GM21447 (cell line): ENCODE results near the gene PEAK3.
"Not testable (repeated sequence)": the region's sequence is repeated elsewhere in the genome, so short reads cannot be mapped to it uniquely, and the experiment has no call there.

Experiments
- ATAC-seq: cut with Tn5 transposase; IDR thresholded peaks from one replicate; pipeline ENCODE4 v1.9.1; 2021; ENCODE audit not compliant: unreplicated experiment

PEAK3 gene

DNA sequence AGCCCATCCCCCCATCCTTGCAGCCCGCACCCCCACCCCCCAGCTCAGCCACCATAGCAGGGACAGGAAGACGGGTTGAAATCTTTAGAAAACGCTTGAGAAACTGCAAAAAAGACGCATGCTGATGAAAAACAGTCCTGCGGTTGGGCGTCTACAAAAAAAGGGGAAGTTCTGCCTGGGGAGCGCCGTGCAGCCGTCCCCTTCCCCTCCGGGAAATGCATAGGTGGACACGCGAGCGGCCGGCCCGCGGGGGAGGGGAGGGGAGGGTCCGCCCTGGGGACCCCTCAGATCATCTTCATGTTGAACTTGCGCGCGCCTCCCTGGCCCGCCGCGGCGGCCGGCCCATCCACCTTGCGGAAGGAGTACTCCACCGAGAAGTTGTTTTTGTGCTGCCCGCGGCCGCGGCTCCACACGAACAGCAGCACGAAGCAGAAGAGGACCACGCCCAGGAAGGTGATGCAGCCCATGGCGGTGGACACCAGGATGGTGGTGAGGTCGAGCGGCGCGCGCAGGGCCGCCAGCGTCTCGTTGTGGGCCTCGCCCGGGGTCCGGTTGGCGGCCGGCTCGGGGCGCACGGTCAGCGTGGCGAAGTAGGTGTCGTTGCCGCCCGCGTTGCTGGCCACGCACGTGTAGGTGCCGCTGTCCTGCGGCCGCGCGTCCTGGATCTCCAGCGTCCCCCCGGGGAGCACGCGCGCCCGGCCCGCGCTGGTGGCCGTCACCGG is 7.9 kb upstream of the PEAK3 start:
- no peak for ATAC-seq

DNA sequence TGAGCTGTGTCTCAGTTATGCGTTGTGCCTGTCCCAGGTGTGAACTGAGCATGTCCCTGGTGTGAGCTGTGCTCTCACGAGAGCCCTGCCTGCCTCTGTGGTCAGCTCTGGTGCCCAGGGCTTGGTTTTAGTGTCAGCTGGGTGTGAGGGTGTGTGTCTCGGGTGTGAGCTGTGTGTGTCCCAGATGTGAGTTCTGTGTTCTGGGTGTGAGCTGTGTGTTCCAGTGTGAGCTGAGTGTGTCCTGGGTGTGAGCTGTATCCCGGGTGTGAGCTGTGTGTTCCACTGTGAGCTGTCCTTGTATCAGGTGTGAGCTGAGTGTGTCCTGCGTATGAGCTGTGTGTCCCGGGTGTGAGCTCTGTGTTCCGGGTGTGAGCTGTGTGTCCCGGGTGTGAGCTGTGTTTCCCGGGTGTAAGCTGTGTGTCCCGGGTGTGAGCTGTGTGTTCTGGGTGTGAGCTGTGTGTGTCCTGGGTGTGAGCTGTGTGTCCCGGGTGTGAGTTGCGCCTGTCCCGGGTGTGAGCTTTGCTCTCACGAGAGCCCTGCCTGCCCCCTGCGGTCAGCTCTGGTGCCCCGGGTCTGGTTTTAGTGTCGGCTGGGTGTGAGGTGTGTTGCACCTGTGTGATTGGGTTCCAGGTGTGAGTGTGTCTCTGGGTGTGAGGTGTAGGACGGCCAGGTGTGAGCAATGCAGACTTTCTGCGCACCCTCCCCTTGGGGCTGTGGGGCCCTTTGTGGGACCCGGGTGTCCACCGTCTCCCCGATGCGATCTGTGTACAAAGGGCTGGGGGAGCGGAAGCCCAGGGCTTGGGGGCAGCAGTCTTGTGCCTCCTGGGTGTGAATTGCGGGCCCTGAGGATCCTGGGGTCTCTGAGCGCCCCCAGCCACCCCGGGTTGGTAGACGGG is 7.1 kb upstream of the PEAK3 start:
- no peak for ATAC-seq

DNA sequence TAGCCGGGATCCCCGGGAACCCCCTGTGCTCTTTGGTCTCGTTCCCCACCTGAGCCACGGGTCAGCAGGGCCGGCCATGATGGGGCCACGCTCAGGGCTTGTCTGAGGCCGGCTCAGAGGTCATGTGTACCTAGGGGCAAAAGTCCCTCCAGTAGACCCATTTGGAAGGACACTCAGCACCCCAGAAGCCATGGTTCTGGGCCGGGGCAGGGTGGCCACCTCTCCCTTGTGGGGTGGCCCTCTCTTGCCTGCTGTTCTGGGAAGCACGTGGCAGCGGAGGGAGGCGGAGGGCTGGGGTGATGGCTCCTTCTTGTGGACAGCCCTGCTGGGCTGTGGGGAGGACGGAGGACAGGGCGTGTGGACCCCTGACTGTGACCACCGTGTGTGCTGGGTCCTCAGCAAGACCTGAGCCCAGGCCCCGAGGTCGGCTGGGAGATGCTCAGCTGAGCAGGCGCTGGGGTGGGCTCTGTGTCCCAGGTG is 6.4 kb upstream of the PEAK3 start:
- ATAC-seq = no peak

DNA sequence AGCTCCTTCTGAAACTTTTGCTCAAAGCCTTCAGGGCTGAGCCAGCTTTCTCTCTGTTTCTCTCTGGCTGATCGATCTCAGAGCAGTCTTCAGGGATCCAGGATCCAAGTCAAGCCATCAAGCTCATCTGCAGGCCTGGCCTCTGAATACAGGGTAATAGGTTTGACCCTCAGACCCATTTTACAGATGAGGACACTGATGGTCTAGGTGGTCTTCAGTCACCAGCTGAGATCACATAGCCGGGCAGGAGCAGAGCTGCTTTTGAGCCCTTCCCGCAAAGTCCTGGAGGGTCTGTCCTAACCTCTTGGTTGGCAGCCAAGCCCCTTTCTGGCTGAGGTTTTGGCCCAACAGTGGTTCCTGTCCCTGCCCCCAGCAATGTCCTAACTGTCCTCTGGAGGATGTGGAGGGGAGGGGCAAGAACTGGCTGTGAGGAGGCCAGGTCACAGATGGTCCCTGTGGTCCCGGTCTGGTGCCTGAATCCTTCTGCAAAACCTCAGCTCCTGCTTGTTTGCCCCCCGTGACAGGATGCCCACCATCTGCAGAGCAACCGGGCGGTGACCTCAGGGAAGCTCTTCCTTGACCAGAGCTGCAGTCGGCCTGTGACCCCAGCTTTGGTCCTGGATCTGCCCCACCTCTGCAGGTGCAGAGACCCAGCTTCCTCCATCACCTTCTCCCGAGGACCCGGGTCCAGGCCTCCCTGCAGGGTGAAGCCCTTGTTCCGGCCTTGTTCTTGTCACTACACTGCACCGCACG is 5.8 kb upstream of the PEAK3 start:
- no peak for ATAC-seq

DNA sequence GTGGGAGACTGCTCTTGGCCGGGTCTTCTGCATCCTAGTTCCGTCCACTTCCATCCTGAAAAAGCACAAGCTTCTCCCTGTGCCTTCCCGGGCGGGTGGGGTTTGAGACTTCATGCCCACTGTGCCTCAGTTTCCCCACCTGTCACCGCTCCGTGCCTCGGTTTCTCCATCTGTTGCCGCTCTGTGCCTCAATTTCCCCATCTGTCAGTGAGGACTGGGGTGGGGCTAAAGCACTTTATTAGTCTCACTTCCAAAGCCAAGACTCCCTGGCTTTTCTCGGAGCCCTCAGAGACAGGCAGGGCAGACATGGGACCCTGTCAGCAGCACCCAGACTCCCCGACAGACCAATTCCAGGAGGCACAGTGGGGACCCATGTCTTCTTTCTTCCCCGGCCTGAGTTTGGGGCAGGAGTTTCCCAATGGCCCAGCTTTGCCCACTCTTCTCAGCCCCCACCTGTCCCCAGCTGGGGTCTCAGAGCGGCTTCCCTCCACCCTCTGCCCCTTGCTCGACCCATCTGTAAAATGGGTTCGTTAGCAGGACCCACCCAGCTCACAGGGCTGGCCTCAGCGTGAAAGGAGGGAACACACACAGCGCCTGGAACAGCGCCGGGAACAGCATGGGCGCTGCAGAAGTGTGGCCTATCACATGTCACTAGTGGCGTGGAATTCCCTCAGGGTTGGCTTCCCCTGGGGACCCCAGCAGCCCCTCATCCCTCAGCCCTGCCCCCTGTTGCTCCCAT is 4.6 kb upstream of the PEAK3 start:
- ATAC-seq = no peak

DNA sequence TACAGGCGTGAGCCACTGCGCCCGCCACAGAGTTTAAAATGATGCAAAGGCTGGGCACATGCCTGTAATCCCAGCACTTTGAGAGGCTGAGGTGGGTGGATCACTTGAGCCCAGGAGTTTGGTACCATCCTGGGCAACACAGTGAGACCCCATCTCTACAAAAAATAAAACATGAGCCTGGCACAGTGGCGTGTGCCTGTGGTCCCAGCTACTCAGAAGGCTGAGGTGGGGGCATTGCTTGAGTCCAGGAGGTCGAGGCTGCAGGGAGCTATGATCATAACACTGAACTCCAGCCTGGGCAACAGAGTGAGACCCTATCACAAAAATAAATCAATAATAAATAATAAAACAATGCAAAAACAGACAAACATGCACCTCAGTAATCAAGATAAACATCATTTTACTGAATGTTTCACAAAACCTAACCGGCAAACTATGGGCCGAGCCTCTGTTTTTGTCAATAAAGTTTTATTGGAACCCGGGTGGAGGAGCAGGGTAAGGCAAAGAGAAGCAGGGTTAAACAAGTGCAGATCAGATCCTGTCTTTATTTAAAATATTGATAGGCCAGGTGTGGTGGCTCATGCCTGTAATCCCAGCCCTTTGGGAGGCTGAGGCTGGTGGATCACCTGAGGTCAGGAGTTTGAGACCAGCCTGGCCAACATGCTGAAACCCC is 2.0 kb upstream of the PEAK3 start:
- no peak for ATAC-seq

DNA sequence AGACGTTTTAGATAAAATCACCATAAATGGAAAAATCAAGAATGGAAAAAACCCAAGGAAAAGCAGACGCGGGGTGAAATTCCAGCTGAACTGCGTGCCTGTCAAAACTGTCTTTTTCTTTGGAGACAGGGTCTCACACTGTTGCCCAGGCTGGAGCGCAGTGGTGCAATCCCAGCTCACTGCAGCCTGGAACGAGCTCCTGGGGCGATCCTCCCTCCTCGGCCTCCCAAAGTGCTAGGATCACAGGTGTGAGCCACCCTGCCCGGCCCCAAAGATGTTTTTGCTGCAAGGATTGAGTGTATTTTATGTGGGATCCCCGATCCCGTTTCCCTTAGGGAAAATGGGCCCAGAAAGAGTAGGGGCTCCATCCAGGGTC is 875 bp upstream of the PEAK3 start:
- no peak for ATAC-seq

DNA sequence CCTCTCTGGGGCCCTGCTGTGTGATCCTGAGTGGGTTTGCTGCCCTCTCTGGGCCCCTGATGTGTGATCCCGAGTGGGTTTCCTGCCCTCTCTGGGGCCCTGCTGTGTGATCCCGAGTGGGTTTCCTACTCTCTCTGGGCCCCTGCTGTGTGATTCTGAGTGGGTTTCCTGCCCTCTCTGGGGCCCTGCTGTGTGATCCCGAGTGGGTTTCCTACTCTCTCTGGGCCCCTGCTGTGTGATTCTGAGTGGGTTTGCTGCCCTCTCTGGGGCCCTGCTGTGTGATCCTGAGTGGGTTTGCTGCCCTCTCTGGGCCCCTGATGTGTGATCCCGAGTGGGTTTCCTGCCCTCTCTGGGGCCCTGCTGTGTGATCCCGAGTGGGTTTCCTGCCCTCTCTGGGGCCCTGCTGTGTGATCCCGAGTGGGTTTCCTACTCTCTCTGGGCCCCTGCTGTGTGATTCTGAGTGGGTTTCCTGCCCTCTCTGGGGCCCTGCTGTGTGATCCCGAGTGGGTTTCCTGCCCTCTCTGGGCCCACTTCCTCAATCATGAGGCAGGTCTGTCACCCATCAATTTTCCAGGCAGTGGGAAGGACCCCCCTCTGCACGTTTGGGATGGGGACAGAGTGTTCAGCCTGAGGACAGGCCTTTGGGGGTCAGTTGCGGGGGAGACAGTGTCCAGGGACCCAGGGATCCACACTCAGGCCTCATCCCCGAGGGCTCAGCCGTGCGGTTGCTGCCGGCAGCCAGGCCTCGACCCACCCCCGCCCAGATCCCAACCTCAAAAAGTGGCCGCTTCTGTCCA is 512 bp downstream of the PEAK3 start:
- ATAC-seq = not testable (repeated sequence)

DNA sequence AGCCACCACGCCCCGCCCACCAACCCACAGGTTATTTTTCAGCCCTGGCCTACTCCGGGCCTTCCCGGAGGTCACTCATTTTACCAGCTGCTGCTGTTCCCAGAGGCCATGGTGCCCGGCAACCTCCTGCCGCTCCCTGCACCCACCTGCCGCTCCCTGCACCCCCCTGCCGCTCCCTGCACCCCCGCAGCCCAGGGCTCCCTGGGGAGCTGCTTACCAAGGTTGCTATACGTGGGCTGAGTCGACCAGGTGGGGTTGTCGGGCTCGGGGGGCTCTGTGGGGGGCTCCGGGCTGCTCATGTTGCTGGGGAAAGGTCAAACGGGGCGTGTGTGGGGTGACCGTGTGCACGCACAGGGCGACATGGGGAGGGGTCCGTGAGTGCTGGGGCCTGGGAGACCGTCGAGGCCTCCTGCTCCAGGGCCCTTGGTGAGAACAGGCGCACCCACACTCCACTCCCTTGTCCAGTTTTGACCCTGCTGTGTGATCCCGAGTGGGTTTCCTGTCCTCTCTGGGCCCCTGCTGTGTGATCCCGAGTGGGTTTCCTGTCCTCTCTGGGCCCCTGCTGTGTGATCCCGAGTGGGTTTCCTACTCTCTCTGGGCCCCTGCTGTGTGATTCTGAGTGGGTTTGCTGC is 1.2 kb downstream of the PEAK3 start:
- ATAC-seq = no peak

DNA sequence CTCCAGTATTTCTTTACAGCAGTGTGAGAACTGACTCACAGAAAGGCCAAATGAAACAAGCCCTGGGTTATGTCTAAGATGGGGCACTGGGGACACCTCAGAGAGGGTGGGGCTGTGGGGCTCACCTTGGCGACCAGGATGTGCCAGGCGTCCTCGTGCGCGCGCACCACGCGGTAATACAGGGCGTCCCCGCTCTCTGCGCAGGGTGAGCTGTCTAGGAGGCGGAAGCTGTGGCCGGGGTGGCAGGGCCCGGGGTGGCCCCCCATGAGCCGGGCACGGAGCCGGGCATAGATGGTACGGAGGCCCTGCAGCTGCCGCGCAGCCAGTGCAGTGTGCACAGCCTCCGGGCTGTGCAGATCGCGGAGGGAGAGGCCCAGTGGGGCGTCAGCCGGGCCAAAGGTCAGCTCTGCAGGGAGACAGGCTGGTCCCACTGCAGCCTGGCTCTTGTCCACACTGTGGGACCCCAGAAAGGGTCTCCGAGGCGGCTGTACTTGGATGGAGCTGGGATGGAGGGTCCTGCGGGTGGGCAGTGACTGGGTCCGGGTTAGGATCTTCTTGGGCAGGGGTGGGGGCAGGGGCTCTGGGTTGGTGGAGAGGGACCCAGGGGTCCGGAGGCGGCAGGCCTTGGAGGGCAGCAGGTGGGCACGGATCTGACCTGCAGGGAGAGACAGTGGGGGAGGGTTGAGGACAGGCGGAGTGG is 3.4 kb downstream of the PEAK3 start:
- no peak for ATAC-seq

DNA sequence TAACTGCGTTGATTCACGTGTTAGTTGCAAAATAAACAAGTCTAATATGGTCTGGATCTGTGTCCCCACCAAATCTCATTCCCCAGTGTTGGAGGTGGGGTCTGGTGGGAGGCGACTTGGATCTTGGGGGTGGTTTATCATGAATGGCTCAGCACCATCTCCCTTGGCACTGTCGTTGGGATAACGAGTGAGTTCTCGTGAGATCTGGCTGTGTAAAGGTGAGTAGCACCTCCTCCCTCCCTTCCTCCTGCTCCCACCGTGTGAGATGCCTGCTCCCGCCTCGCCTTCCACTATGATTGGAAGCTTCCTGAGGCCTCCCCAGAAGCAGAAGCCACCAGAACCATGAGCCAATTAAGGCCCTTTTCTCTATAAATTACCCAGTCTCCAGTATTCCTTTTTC is 4.8 kb downstream of the PEAK3 start:
- ATAC-seq = no peak

DNA sequence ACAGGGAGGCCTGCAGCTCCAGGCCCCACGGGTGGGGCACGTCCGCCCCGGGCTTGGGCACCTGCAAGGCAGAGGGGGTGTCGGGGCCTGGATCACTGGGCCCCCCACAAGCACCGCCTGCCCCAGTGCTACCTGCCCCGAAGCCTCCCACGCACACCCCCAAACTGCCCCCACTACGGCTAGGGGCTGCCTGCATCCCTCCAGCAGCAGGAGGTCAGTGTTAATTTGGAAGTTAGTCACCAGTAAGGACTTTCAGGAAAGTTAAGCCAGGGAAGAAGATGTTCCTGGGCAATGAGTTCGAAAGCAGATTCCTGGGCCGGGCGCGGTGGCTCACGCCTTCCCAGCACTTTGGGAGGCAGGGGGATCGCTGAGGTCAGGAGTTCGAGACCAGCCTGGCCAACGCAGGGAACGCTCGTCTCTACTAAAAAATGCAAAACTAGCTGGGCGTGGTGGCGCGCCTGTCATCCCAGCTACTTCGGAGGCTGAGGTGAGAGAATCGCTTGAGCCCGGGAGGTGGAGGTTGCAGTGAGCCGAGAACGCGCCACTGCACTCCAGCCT is 5.5 kb downstream of the PEAK3 start:
- ATAC-seq = no peak

DNA sequence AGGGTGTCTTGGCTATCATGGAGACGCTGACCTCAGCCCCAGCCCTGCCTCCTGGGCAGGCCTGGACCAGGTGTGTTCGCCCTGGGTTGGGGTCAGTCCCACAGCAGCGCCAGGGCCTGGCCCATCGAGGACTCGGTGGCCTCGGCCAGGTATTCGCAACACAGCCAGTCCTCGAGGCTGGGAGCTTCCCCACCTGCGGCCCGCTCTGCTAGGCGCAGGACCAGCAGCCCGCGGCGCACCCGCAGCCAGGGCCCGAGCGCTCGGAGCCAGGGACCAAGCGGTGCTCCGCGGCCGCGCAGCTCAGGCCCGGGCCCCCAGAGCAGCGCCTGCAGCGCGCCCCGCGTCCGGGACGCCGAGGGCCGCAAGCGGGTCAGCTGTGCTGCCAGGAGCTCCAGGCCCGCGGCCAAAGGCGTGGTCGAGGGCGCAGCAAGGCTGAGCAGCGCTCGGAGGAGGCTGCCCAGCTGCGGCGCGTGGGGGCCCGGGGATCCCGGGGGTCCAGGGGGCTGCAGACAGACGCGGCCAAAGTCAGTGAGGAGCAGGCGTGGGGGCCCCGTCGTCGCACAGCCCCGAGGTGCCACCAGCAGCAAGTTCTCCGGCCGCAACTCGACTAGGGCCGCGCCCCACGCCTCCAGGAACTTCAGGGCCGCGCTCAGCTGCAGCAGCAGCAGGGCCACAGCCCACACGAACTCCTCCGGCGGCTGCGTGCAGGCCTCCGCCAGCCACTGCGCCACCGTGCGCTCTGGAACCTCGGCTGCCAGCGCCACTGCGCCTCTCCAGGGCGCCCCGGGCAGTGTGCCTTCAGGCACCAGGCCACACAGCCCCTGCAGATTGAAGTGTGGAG is 6.2 kb downstream of the PEAK3 start:
- ATAC-seq = no peak

DNA sequence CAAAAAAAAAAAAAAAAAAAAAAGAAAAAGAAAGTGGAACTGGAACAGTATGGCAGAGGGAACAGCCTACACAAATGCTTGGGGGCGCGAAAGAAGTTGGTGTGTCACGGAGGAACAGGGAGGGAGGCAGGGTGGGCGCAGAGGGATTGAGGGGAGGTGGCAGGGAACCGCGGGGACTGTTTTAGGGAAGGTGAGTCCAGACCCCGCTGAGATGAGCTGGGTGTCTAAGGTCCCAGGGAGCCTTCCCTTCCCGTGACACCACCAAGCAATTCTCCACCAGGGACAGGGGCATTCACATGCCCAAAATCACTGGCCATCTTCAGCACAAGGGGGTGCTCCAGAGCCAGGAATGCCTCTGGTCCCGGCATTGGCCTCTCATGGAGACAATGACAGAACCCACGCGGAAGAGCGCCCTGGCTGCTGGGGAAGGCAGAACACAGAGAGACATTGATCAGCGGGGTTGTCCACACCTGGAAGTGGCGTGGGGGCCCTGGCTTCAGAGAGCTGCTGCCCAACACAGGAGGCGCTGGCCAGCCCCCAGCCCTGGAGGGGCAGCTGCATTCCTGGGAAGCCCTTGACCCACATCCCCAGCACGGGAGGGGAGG is 6.9 kb downstream of the PEAK3 start:
- ATAC-seq = no peak

DNA sequence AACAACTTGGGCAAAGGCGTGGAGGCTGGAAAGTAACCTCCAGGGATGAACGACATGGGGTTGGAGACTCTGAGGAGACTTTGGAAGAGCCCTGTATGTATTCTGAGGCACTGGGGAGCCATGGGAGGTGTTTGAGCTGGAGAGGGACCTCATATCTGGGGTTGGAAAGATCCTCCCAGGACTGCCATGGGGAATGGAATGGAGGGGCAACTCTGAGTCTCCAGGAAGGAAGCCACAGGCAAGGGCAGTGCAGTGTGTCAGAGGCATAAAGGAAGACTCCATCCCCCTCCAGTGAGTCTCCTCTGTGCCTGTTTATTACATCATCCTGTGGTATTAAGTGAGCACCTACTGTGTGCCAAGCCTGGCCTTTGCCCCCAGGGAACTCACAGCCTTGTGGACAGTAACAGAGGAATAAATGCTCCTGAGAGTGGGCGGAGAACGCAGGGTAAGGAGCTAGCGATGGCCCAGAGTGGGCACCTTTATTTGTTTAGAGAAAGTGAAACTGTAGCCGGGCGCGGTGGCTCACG is 7.7 kb downstream of the PEAK3 start:
- ATAC-seq = no peak

DNA sequence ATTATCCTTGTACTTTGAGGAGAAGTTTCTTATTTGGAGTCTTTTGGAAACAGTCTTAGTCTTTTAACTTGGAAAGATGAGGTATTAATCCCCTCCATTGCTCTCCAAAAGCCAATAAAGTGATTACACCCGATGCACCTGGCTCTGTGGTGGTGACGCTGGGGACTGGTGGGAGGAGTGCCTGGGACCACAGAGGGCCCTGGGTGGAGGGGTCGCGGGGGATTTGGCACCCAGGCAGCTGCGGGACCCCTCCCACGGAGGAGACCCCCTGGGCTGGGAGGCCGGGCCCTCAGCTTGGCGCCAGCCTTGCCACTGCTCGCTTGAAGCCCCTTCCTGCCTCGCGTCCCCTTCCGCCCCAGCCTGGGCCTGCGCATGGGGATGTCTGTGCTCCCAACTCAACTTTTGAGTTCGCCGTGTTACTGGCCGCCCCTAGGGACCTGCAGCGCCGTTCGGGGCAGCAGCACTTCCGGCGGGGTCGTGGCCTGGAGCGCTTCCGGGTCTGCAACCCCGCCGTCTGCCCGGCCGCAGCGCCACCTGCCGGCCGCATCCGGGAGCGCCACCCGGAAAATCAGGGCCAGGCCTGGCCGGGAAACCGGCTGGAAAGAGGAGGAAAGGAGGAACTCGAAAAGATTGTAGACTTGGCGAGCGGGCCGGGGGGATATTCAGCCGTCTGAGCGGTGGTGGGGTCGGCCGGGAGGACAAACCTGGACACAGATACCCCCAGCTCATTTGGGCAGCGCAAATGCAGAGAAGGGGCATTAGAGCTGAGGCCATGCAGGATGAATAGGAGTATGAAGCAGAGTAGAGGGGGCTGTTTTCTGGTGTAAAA is 8.4 kb downstream of the PEAK3 start:
- ATAC-seq = peak; percentile 34
